Gastroesophageal sphincter (tissue), 3 donors: Measurements from ENCODE around the gene CRABP2.

ENCODE experiments used
- CTCF ChIP-seq, 4 experiments: fragments of 200-600 bp in 2 of 4; fragments of 450-650 bp in 2 of 4; sonication (generic) in 1 of 4; IDR thresholded peaks; one replicate each; pipeline ENCODE4 v1.5.1; 2017 to 2019; ENCODE audit warnings: antibody characterized with exemption in 4 of 4, mild to moderate bottlenecking in 2 of 4, moderate library complexity in 2 of 4
- EP300 ChIP-seq: sonication (generic); formaldehyde crosslinking; IDR thresholded peaks from one replicate; pipeline ENCODE4 v1.6.1; 2017; ENCODE audit warnings: antibody characterized with exemption, mild to moderate bottlenecking

- TF ChIP-seq CTCF (IDR thresholded peaks at IDR 0.05) (no peak), EP300 (no peak)
Measured at GRCh38 chr1:156664046-156664766, 41.2 kb downstream of the CRABP2 start.
